HepG2 (cell line): Measurements from ENCODE around the gene MDP1. TPM values are rescaled to one million over a fixed set of nuclear protein-coding genes. Genes with fewer than 3 reads are reported as not detected.

Experiments used
- ATAC-seq: fragments of 200-7000 bp; cut with Tn5 transposase; 3 replicates; pipeline ENCODE4 v1.9.1; 2020; ENCODE audit warnings: mild to moderate bottlenecking, moderate library complexity
- BruUV-seq: library from RNA; stranded (reverse); fragments of 400-500 nt; replicated peaks from 2 replicates; lab custom pipeline; 2021; lab: Mats Ljungman, UMichigan
- CTCF ChIA-PET: fragments of 300-600 bp; formaldehyde crosslinking; extraction: SDS; loops from one replicate; lab custom pipeline; 2021; ENCODE audit warnings: low total read pairs, inconsistent platforms, low intra/inter-chr PET ratio; lab: Yijun Ruan, JAX
- POLR2A ChIA-PET: fragments of 350-600 bp; sonication (Branson Sonifier 250); formaldehyde crosslinking; loops from one replicate; lab custom pipeline; 2020; ENCODE audit warnings: antibody characterized with exemption, inconsistent platforms; lab: Yijun Ruan, JAX
- DNase-seq: peaks from one replicate; pipeline ENCODE4 v3.0.0-alpha.2; 2015; ENCODE audit warnings: low spot score
- FAIRE-seq: peaks from 3 replicates; lab custom pipeline; 2011; peaks lifted over from hg19 to GRCh38; lab: Jason Lieb, UNC
- H2AFZ ChIP-seq: one replicate; pipeline ENCODE4 v1.6.1; 2011; ENCODE audit warnings: low read length, inconsistent platforms
- H3K27ac ChIP-seq: fragments of 300-600 bp; 3 replicates; pipeline ENCODE4 v1.8.0; 2011; ENCODE audit warnings: mixed run types, mild to moderate bottlenecking, mixed read lengths, low read length, inconsistent platforms; ENCODE audit not compliant: insufficient read depth; ENCODE audit errors: extremely low read length
- H3K27me3 ChIP-seq, 2 experiments: fragments of 200-600 bp in 1 of 2; 2 replicates in 1 of 2; 3 replicates in 1 of 2; pipeline versions ENCODE4 v1.6.0 to v1.8.0; 2011; ENCODE audit warnings: low read length in 2 of 2, mild to moderate bottlenecking in 2 of 2, moderate library complexity in 2 of 2, inconsistent platforms in 1 of 2; ENCODE audit not compliant: insufficient read depth in 2 of 2, control insufficient read depth in 1 of 2
- H3K36me3 ChIP-seq, 2 experiments: fragments of 200-600 bp in 1 of 2; replicated peaks in 1 of 2; 2 replicates in 1 of 2; 3 replicates in 1 of 2; pipeline versions ENCODE4 v1.5.1 to v1.8.0; 2011; ENCODE audit warnings: low read length in 2 of 2, inconsistent platforms in 1 of 2; ENCODE audit not compliant: insufficient read depth in 2 of 2, control insufficient read depth in 1 of 2
- H3K4me1 ChIP-seq: 2 replicates; pipeline ENCODE4 v1.5.1; 2012; ENCODE audit warnings: low read length, inconsistent platforms; ENCODE audit not compliant: insufficient read depth
- H3K4me2 ChIP-seq: 2 replicates; pipeline ENCODE4 v1.6.0; 2011; ENCODE audit warnings: low read depth, low read length, inconsistent platforms
- H3K4me3 ChIP-seq, 3 experiments: fragments of 200-600 bp in 1 of 3; sonication (generic), shearing (Covaris generic) in 1 of 3; replicated peaks in 1 of 3; 2 replicates each; pipeline ENCODE4 v1.5.1; 2011 to 2016; ENCODE audit warnings: low read length in 3 of 3, inconsistent platforms in 2 of 3, low read depth in 2 of 3, mild to moderate bottlenecking in 2 of 3, control low read depth in 1 of 3, mixed read lengths in 1 of 3; ENCODE audit not compliant: insufficient read depth in 1 of 3
- H3K79me2 ChIP-seq: one replicate; pipeline ENCODE4 v1.6.1; 2011; ENCODE audit warnings: low read length, inconsistent platforms; ENCODE audit not compliant: insufficient read depth
- H3K9ac ChIP-seq: 2 replicates; pipeline ENCODE4 v1.6.0; 2011; ENCODE audit warnings: mild to moderate bottlenecking, low read depth, low read length, inconsistent platforms; ENCODE audit not compliant: insufficient read depth
- H3K9me3 ChIP-seq: 2 replicates; pipeline ENCODE4 v1.5.1; 2012; ENCODE audit warnings: mild to moderate bottlenecking, low read length
- H4K20me1 ChIP-seq: 2 replicates; pipeline ENCODE4 v1.6.0; 2011; ENCODE audit warnings: inconsistent platforms, mild to moderate bottlenecking, low read length, moderate library complexity; ENCODE audit not compliant: insufficient read depth
- ATAD3A ChIP-seq: sonication (generic); formaldehyde crosslinking; IDR thresholded peaks from 2 replicates; pipeline ENCODE4 v1.4.0; 2020; ENCODE audit warnings: missing genetic modification reagents
- BORCS8-MEF2B ChIP-seq: sonication (generic); formaldehyde crosslinking; IDR thresholded peaks from 2 replicates; pipeline ENCODE4 v1.8.0; 2022; ENCODE audit warnings: mild to moderate bottlenecking, missing genetic modification reagents
- CBX2 ChIP-seq, 2 experiments: fragments of 200-600 bp in 1 of 2; sonication (generic); formaldehyde crosslinking in 1 of 2; IDR thresholded peaks; 2 replicates each; pipeline versions ENCODE4 v1.7.0 to v1.8.1; 2018 to 2022; ENCODE audit warnings: low read depth in 2 of 2, low read length in 1 of 2, mild to moderate bottlenecking in 1 of 2, missing genetic modification reagents in 1 of 2
- CHCHD3 ChIP-seq: sonication (generic); formaldehyde crosslinking; IDR thresholded peaks from 2 replicates; pipeline ENCODE4 v1.8.0; 2022; ENCODE audit warnings: mild to moderate bottlenecking, missing genetic modification reagents, moderate library complexity
- PAF1 ChIP-seq: IDR thresholded peaks from 2 replicates; pipeline ENCODE4 v1.6.1; 2016; ENCODE audit warnings: missing genetic modification reagents, missing compliant biosample characterization
- POLR2A ChIP-seq, 2 experiments: IDR thresholded peaks; 2 replicates each; pipeline ENCODE4 v1.6.1; 2011; ENCODE audit warnings: low read depth in 2 of 2, low read length in 2 of 2, mild to moderate bottlenecking in 1 of 2, moderate library complexity in 1 of 2; ENCODE audit not compliant: insufficient read depth in 1 of 2
- PRMT3 ChIP-seq: sonication (generic); formaldehyde crosslinking; IDR thresholded peaks from 2 replicates; pipeline ENCODE4 v1.8.1; 2022; ENCODE audit warnings: low read depth, mild to moderate bottlenecking, moderate library complexity, missing genetic modification reagents, borderline replicate concordance
- PRPF4 ChIP-seq: fragments of 200-400 bp; formaldehyde crosslinking; IDR thresholded peaks from 2 replicates; pipeline ENCODE4 v1.6.1; 2016; ENCODE audit warnings: low read length, low read depth; ENCODE audit not compliant: poor library complexity, severe bottlenecking
- RBFOX2 ChIP-seq: fragments of 200-400 bp; formaldehyde crosslinking; IDR thresholded peaks from 2 replicates; pipeline ENCODE4 v1.6.1; 2017; ENCODE audit warnings: low read depth, mild to moderate bottlenecking, low read length
- RBM22 ChIP-seq: fragments of 200-400 bp; formaldehyde crosslinking; optimal IDR thresholded peaks from 2 replicates; pipeline ENCODE3; 2017; ENCODE audit warnings: mild to moderate bottlenecking, low read length, moderate library complexity
- SALL2 ChIP-seq: sonication (generic); formaldehyde crosslinking; IDR thresholded peaks from 2 replicates; pipeline ENCODE4 v1.8.1; 2023; ENCODE audit warnings: mild to moderate bottlenecking, missing genetic modification reagents, inconsistent platforms
- SAP130 ChIP-seq: IDR thresholded peaks from 2 replicates; pipeline ENCODE4 v1.6.1; 2016; ENCODE audit warnings: low read depth
- SETDB1 ChIP-seq: sonication (generic); formaldehyde crosslinking; IDR thresholded peaks from 2 replicates; pipeline ENCODE4 v1.5.1; 2020; ENCODE audit warnings: missing genetic modification reagents, mild to moderate bottlenecking, borderline replicate concordance
- SSRP1 ChIP-seq: IDR thresholded peaks from 2 replicates; pipeline ENCODE4 v1.6.1; 2016; ENCODE audit warnings: control low read depth
- ZBTB42 ChIP-seq: sonication (generic); formaldehyde crosslinking; IDR thresholded peaks from 2 replicates; pipeline ENCODE4 v1.5.0; 2020; ENCODE audit warnings: mild to moderate bottlenecking, missing genetic modification reagents
- ZFX ChIP-seq: sonication (generic); formaldehyde crosslinking; IDR thresholded peaks from 2 replicates; pipeline ENCODE4 v1.4.0; 2020; ENCODE audit warnings: mild to moderate bottlenecking, low read depth, missing genetic modification reagents, moderate library complexity
- ZNF10 ChIP-seq: sonication (generic); formaldehyde crosslinking; IDR thresholded peaks from 2 replicates; pipeline ENCODE4 v1.4.0; 2020; ENCODE audit warnings: mild to moderate bottlenecking, low read depth, missing genetic modification reagents, borderline replicate concordance
- ZZZ3 ChIP-seq: sonication (generic); formaldehyde crosslinking; IDR thresholded peaks from 2 replicates; pipeline ENCODE4 v1.4.0; 2020; ENCODE audit warnings: missing genetic modification reagents, mild to moderate bottlenecking, borderline replicate concordance
- WGBS: methylation state at CpG from one replicate; pipeline ENCODE4 v1.1.6; 2017; ENCODE audit warnings: low lambda C conversion rate; 5-methylcytosine and 5-hydroxymethylcytosine counted together
- in situ Hi-C: cut with HindIII; loops from 2 replicates; pipeline ENCODE4 v1.10.0; 2017; ENCODE audit warnings: low pct_unique_long_range_greater_than_20kb; ENCODE audit not compliant: extremely low pct_ligation_motif_present
- intact Hi-C: fragments of 100-400 bp; cut with micrococcal nuclease; formaldehyde crosslinking; loops from one replicate; pipeline ENCODE4 v1.10.0; 2022; ENCODE audit not compliant: unreplicated experiment
- polyA plus RNA-seq, 8 experiments: library from polyadenylated mRNA; depleted of rRNA in 3 of 8; stranded (reverse) in 7 of 8; unstranded in 1 of 8; fragments of >200 nt; fragmentation: Illumina TruSeq in 4 of 8; extraction: Trizol in 4 of 8; gene quantifications; 2 replicates each; pipeline versions ENCODE4 v1.2.1 to v1.2.3, GENCODE V29; 2011 to 2016; ENCODE audit warnings: low read depth in 4 of 8, missing spikeins in 1 of 8, mixed read lengths in 1 of 8; ENCODE audit not compliant: insufficient read depth in 1 of 8
- total RNA-seq, 5 experiments: library from RNA; depleted of rRNA; stranded (reverse); fragments of >200 nt; fragmentation: Illumina TruSeq; extraction: Trizol; gene quantifications; 2 replicates each; pipeline ENCODE4 v1.2.3, GENCODE V29; 2016; ENCODE audit warnings: low read depth in 1 of 5
- TF ChIP-seq, protein P1 (sequence below): IDR thresholded peaks from 2 replicates; pipeline ENCODE4 v1.6.1; 2012; ENCODE audit warnings: inconsistent platforms
- TF ChIP-seq, protein P2 (sequence below): sonication (generic); formaldehyde crosslinking; conservative IDR thresholded peaks from 2 replicates; pipeline ENCODE4 v1.4.0; 2020; ENCODE audit warnings: missing genetic modification reagents
- TF ChIP-seq, protein P3 (sequence below): IDR thresholded peaks from 2 replicates; pipeline ENCODE4 v1.6.1; 2016; ENCODE audit warnings: mild to moderate bottlenecking, missing biosample characterization, missing genetic modification reagents
- TF ChIP-seq, protein P4 (sequence below): sonication (generic); formaldehyde crosslinking; IDR thresholded peaks from 2 replicates; pipeline ENCODE4 v1.4.0; 2020; ENCODE audit warnings: missing genetic modification reagents

MDP1 gene
- total and polyA plus RNA-seq, 2 of the 13 experiments (the other 11 are each of a cell fraction or from before 2014, with no cell fraction given), result 44.1 to 48.7 TPM

DNA sequence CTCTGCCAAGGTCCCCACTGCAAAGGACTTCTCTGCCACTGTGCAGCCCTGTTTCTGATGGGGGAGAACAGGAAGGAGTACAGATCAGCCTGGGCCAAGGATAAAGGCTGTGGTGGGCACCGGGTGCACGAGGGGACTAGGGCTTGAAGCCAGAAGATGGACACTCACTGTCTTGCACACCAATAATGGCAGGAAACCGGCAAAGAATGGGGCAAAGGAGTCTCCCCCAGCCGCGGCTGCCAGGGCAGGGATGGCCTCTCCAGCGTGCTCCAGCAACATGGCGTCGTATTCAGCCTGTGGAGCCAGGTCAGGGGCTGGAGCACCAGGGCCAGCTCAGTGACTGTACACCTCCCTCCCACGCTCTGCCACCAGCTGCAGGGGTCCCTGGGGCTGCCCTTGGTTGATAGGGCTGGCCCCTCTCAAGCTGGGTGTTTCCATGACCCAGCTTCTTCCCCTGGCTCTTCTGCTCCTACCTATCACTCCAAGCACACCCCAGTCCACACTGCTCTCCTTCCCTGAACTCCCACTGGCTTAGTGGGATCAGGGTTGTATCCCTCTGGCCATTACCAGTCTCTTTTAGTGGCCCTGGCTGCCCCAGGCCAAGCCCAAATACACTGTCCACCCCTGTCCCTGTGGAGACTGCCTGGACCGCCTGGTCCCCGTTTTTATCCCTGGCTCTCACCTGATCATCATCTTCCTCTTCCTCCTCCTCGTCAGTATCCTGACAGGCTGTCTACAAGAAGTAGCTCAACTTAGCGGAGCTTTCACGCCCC, 33.6 kb downstream of the MDP1 start:
- Histone ChIP-seq H3K4me2 (no peak overlapping the region), H3K79me2 (peaks cover 6% of the 10 kb centered on the region), H2AFZ (no peak overlapping the region), H3K9ac (no peak overlapping the region), H3K4me1 (peaks cover 6% of the 10 kb centered on the region), H3K27ac (no peak overlapping the region), H3K27me3 (no peaks in the 10 kb centered on the region), H3K9me3 (no peaks in the 10 kb centered on the region), H3K4me3 (no peak overlapping the region), H4K20me1 (no peaks in the 10 kb centered on the region), H3K36me3 (peaks cover 84 to 96% of the 10 kb centered on the region in 2 experiments)
- in situ Hi-C loops, result no loop called here
- CTCF ChIA-PET, result no interaction called here
- POLR2A ChIA-PET, result interaction anchor here (1.0 to 8.1 kb wide), 7 partner anchors 13 to 124 kb away, joined by 3 to 53 read pairs (median 13); partner anchors contain the start of genes CHMP4A, IRF9, PCK2 and PSME2
- FAIRE-seq, result no peak
- no peak; the same call in 2 of the 3 replicates for ATAC-seq
- intact Hi-C loops, result no loop called here
- no TSS peak for BruUV-seq
- DNase-seq, result no peak
- WGBS, result 98% methylated on average over 14 of the region's 14 CpGs
- TF ChIP-seq ATAD3A (CRISPR knock-in tag) (no peak), PRPF4 (no peak), SALL2 (CRISPR knock-in tag) (no peak), RBFOX2 (peak; percentile 47; the same call in 1 of the 2 replicates), SSRP1 (CRISPR knock-in tag) (0 out of 2 replicates have a peak, but pooled peaks have one; percentile 34), POLR2A (IDR thresholded peaks at IDR 0.05; ENCODE audit: insufficient read depth in 1 of 2, low read depth in 2 of 2, low read length in 2 of 2) (0 out of 4 replicates have a peak, but pooled peaks of 1 of the 2 experiments have one; percentile 11), CHCHD3 (CRISPR knock-in tag) (no peak), BORCS8-MEF2B (CRISPR knock-in tag) (0 out of 2 replicates have a peak, but pooled peaks have one; percentile 3), PAF1 (peak; percentile 66; the same call in 1 of the 2 replicates), ZNF10 (CRISPR knock-in tag) (no peak), SETDB1 (CRISPR knock-in tag) (no peak), SAP130 (CRISPR knock-in tag) (no peak), CBX2 (IDR thresholded peaks at IDR 0.05; ENCODE audit: low read depth, low read length) (no peak), CBX2 (CRISPR knock-in tag; IDR thresholded peaks at IDR 0.05; ENCODE audit: low read depth) (no peak), ZBTB42 (CRISPR knock-in tag) (no peak), PRMT3 (CRISPR knock-in tag) (no peak), ZFX (no peak), ZZZ3 (no peak), RBM22 (peak; percentile 36)
- TF ChIP-seq, protein P1, sequence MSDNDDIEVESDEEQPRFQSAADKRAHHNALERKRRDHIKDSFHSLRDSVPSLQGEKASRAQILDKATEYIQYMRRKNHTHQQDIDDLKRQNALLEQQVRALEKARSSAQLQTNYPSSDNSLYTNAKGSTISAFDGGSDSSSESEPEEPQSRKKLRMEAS, result no peak
- TF ChIP-seq, protein P2, sequence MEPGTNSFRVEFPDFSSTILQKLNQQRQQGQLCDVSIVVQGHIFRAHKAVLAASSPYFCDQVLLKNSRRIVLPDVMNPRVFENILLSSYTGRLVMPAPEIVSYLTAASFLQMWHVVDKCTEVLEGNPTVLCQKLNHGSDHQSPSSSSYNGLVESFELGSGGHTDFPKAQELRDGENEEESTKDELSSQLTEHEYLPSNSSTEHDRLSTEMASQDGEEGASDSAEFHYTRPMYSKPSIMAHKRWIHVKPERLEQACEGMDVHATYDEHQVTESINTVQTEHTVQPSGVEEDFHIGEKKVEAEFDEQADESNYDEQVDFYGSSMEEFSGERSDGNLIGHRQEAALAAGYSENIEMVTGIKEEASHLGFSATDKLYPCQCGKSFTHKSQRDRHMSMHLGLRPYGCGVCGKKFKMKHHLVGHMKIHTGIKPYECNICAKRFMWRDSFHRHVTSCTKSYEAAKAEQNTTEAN (CRISPR knock-in tag), result no peak
- TF ChIP-seq, protein P3, sequence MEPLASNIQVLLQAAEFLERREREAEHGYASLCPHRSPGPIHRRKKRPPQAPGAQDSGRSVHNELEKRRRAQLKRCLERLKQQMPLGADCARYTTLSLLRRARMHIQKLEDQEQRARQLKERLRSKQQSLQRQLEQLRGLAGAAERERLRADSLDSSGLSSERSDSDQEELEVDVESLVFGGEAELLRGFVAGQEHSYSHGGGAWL (CRISPR knock-in tag), result 0 out of 2 replicates have a peak, but pooled peaks have one; percentile 17
- TF ChIP-seq, protein P4, sequence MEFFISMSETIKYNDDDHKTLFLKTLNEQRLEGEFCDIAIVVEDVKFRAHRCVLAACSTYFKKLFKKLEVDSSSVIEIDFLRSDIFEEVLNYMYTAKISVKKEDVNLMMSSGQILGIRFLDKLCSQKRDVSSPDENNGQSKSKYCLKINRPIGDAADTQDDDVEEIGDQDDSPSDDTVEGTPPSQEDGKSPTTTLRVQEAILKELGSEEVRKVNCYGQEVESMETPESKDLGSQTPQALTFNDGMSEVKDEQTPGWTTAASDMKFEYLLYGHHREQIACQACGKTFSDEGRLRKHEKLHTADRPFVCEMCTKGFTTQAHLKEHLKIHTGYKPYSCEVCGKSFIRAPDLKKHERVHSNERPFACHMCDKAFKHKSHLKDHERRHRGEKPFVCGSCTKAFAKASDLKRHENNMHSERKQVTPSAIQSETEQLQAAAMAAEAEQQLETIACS, result no peak
